Raji (cell line): ENCODE results near the gene TCF4.

Experiments used
- POLR2A ChIP-seq: IDR thresholded peaks from 2 replicates; pipeline ENCODE4 v1.6.1; 2011; ENCODE audit warnings: low read depth, low read length, control low read depth; ENCODE audit not compliant: insufficient read depth

TCF4 gene

GRCh38 chr18:55400590-55401541 is 187.1 kb downstream of the TCF4 start:
- no peak for TF ChIP-seq POLR2A

- no peak for TF ChIP-seq POLR2A
Observed at GRCh38 chr18:55400081-55400480, 187.9 kb downstream of the TCF4 start.

GRCh38 chr18:55398858-55399257 is 189.1 kb downstream of the TCF4 start:
- no peak for TF ChIP-seq POLR2A

GRCh38 chr18:55396979-55397378 is 191.0 kb downstream of the TCF4 start:
- TF ChIP-seq POLR2A, result no peak

GRCh38 chr18:55396267-55396905 is 191.6 kb downstream of the TCF4 start:
- TF ChIP-seq POLR2A, result no peak

GRCh38 chr18:55395799-55396198 is 192.2 kb downstream of the TCF4 start:
- no peak for TF ChIP-seq POLR2A

GRCh38 chr18:55390898-55391297 is 197.1 kb downstream of the TCF4 start:
- no peak for TF ChIP-seq POLR2A

GRCh38 chr18:55387139-55387984 is 200.6 kb downstream of the TCF4 start:
- no peak for TF ChIP-seq POLR2A

- no peak for TF ChIP-seq POLR2A
Observed at GRCh38 chr18:55386545-55386944, 201.4 kb downstream of the TCF4 start.

GRCh38 chr18:55385770-55386169 is 202.2 kb downstream of the TCF4 start:
- no peak for TF ChIP-seq POLR2A

- TF ChIP-seq POLR2A, result no peak
Observed at GRCh38 chr18:55384551-55385275, 203.3 kb downstream of the TCF4 start.

GRCh38 chr18:55384115-55384514 is 203.9 kb downstream of the TCF4 start:
- no peak for TF ChIP-seq POLR2A

GRCh38 chr18:55382277-55382805 is 205.7 kb downstream of the TCF4 start:
- no peak for TF ChIP-seq POLR2A

GRCh38 chr18:55381277-55381676 is 206.7 kb downstream of the TCF4 start:
- no peak for TF ChIP-seq POLR2A
